Fibroblast of lung (primary cell): Measurements from ENCODE around the gene TDRD9. TPM values are rescaled to one million over a fixed set of nuclear protein-coding genes. Genes with fewer than 3 reads are reported as not detected.

Experiments used
- DNase-seq, 2 donors: peaks; one replicate each; pipeline versions ENCODE4 v3.0.0 to v3.0.0-alpha.2; 2010; ENCODE audit warnings: low read depth in 2 of 2
- H2AFZ ChIP-seq: 2 replicates; pipeline ENCODE4 v1.5.1; 2012; ENCODE audit warnings: low read length, control low read depth, inconsistent platforms
- H3K27ac ChIP-seq: 2 replicates; pipeline ENCODE4 v1.5.1; 2011; ENCODE audit warnings: low read length, control low read depth; ENCODE audit not compliant: insufficient read depth
- H3K27me3 ChIP-seq: 2 replicates; pipeline ENCODE4 v1.5.1; 2011; ENCODE audit warnings: mild to moderate bottlenecking, low read length; ENCODE audit not compliant: control insufficient read depth, insufficient read depth
- H3K36me3 ChIP-seq: 2 replicates; pipeline ENCODE4 v1.5.1; 2011; ENCODE audit warnings: low read length; ENCODE audit not compliant: control insufficient read depth, insufficient read depth
- H3K4me1 ChIP-seq: 2 replicates; pipeline ENCODE4 v1.5.1; 2011; ENCODE audit warnings: low read length; ENCODE audit not compliant: control insufficient read depth, insufficient read depth; ENCODE audit errors: extremely low read depth
- H3K4me2 ChIP-seq: 2 replicates; pipeline ENCODE4 v1.5.1; 2011; ENCODE audit warnings: low read length, control low read depth; ENCODE audit not compliant: insufficient read depth; ENCODE audit errors: extremely low read depth
- H3K4me3 ChIP-seq, 4 experiments: fragments of 200-600 bp in 1 of 4; sonication (generic) in 1 of 4; replicated peaks in 1 of 4; 2 replicates each; pipeline ENCODE4 v1.5.1; 2011 to 2016; ENCODE audit warnings: low read length in 4 of 4, low read depth in 3 of 4, mild to moderate bottlenecking in 3 of 4, control low read depth in 2 of 4, inconsistent platforms in 1 of 4, mixed read lengths in 1 of 4; ENCODE audit not compliant: insufficient read depth in 1 of 4; ENCODE audit errors: control extremely low read depth in 1 of 4
- H3K79me2 ChIP-seq: 2 replicates; pipeline ENCODE4 v1.5.1; 2012; ENCODE audit warnings: mild to moderate bottlenecking, low read length, inconsistent platforms; ENCODE audit not compliant: control insufficient read depth, insufficient read depth
- H3K9ac ChIP-seq: 2 replicates; pipeline ENCODE4 v1.5.1; 2011; ENCODE audit warnings: mild to moderate bottlenecking, low read length, control low read depth; ENCODE audit not compliant: insufficient read depth
- H3K9me3 ChIP-seq: 2 replicates; pipeline ENCODE4 v1.5.1; 2012; ENCODE audit warnings: low read depth, low read length; ENCODE audit not compliant: control insufficient read depth, insufficient read depth
- H4K20me1 ChIP-seq: 2 replicates; pipeline ENCODE4 v1.5.1; 2011; ENCODE audit warnings: low read length; ENCODE audit not compliant: control insufficient read depth, insufficient read depth; ENCODE audit errors: extremely low read depth
- EZH2 ChIP-seq: IDR thresholded peaks from 2 replicates; pipeline ENCODE4 v1.5.1; 2012; ENCODE audit warnings: low read length, control low read depth, mild to moderate bottlenecking; ENCODE audit errors: missing control alignments
- polyA plus RNA-seq, 2 donors: library from polyadenylated mRNA; depleted of rRNA in 1 of 2; stranded (reverse) in 1 of 2; unstranded in 1 of 2; fragments of >200 nt; gene quantifications; 2 replicates each; pipeline ENCODE4 v1.2.1, GENCODE V29; 2011 to 2012; ENCODE audit warnings: missing spikeins in 1 of 2
- total RNA-seq: library from RNA; depleted of rRNA; stranded (reverse); fragments of >200 nt; gene quantifications from 2 replicates; pipeline ENCODE4 v1.2.1, GENCODE V29; 2014
- TF ChIP-seq, protein P1 (sequence below), 2 donors: IDR thresholded peaks in 1 of 2; conservative IDR thresholded peaks in 1 of 2; 1 replicate in 1 of 2; 2 replicates in 1 of 2; pipeline ENCODE4 v1.5.1; 2011 to 2012; ENCODE audit warnings: low read length in 2 of 2, control low read depth in 1 of 2, inconsistent platforms in 1 of 2, low read depth in 1 of 2, mild to moderate bottlenecking in 1 of 2

The TDRD9 gene
- total and polyA plus RNA-seq, 2 donors (not counting 1 experiment from before 2014, with no cell fraction given) = 0.28 to 0.50 TPM

DNA sequence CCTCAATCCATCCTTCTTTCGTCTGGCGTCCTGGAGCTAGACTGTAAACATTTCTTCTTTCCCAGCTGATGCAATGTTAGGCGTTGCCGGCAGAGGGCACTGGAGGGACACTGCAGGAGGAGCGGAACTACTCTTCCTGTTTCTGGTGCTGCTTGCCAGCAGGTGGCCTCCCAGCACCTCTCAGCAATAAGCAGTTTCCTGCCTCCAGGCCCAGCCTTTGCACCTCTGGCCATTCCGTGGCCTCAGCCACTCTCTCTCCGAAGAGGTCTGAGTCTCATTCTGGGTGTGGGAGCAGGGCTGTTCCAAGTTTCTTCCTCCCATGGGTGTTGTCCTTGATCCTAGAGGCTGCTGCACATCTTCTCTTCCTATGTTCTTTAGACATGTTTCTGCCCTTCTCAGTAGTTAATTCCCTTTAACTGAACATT, 149.8 kb downstream of the TDRD9 start:
- Histone ChIP-seq H3K9ac (no peak overlapping the region), H3K4me3 (no peak overlapping the region), H3K4me2 (no peak overlapping the region), H3K27me3 (no peaks in the 10 kb centered on the region), H3K27ac (no peak overlapping the region), H3K79me2 (no peaks in the 10 kb centered on the region), H4K20me1 (no peaks in the 10 kb centered on the region), H3K36me3 (no peaks in the 10 kb centered on the region), H3K9me3 (no peaks in the 10 kb centered on the region), H2AFZ (no peak overlapping the region), H3K4me1 (no peaks in the 10 kb centered on the region)
- DNase-seq = peak; percentile 77 to 82
- TF ChIP-seq, protein P1, sequence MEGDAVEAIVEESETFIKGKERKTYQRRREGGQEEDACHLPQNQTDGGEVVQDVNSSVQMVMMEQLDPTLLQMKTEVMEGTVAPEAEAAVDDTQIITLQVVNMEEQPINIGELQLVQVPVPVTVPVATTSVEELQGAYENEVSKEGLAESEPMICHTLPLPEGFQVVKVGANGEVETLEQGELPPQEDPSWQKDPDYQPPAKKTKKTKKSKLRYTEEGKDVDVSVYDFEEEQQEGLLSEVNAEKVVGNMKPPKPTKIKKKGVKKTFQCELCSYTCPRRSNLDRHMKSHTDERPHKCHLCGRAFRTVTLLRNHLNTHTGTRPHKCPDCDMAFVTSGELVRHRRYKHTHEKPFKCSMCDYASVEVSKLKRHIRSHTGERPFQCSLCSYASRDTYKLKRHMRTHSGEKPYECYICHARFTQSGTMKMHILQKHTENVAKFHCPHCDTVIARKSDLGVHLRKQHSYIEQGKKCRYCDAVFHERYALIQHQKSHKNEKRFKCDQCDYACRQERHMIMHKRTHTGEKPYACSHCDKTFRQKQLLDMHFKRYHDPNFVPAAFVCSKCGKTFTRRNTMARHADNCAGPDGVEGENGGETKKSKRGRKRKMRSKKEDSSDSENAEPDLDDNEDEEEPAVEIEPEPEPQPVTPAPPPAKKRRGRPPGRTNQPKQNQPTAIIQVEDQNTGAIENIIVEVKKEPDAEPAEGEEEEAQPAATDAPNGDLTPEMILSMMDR (conservative IDR thresholded peaks at IDR 0.05 in 1 of 2, IDR thresholded peaks at IDR 0.05 in 1 of 2; ENCODE audit: low read depth in 1 of 2, low read length in 2 of 2) = peak; percentile 100
- TF ChIP-seq EZH2 = no peak

DNA sequence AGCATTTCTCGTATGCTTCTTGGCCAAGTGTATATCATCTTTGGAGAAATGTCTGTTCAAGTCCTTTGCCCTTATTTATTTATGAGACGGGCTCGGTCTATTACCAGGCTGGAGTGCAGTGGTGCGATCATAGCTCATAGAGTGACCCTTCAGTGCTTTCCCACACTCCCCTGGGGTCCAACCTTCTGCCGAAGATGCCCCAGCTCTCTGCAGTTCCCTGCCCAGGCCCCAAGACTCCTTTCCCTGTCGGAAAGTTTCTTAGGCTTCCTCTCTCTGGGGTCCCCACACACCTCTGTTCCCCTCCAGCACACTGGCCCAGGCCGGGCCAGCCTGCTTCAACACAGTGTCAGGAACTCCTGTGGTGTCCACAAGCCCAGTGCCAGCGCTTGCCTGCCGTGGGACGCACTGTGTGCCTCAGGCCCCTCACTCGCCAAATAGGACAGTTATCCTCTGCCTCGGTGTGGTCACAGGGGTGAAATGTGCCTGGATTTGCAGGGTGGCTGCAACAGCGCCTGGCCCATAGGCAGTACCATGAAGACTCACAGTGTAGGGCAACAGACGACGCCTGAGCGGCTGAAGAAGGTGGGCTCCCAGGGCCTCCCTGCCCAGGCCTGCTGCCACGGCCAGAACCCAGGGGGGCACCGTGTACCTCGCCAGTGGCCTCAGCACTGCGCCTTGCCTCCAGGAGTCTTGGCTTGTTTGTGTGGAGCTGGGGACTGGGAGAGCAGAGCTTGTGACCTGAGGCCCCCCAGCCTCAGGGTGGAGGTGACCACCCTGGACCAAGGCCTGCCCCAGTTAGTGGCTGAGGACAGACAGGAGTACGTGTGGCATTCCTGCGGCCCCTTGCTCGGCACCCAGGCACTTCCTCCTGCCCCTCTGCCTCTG, 152.4 kb downstream of the TDRD9 start:
- Histone ChIP-seq H3K27me3 (no peaks in the 10 kb centered on the region), H3K79me2 (no peaks in the 10 kb centered on the region), H3K9ac (no peak overlapping the region), H3K27ac (no peak overlapping the region), H3K4me3 (no peak overlapping the region), H2AFZ (no peak overlapping the region), H3K4me2 (no peak overlapping the region), H3K9me3 (no peaks in the 10 kb centered on the region), H4K20me1 (no peaks in the 10 kb centered on the region), H3K36me3 (no peaks in the 10 kb centered on the region), H3K4me1 (no peaks in the 10 kb centered on the region)
- no peak for DNase-seq
- no peak for TF ChIP-seq EZH2
- TF ChIP-seq, protein P1 (conservative IDR thresholded peaks at IDR 0.05 in 1 of 2, IDR thresholded peaks at IDR 0.05 in 1 of 2; ENCODE audit: low read depth in 1 of 2, low read length in 2 of 2) = no peak

- no peak overlapping the region for H3K4me2 ChIP-seq
- DNase-seq = no peak
- H3K4me3 ChIP-seq = no peak overlapping the region
- H3K27ac ChIP-seq = no peak overlapping the region
- no peaks in the 10 kb centered on the region for H3K79me2 ChIP-seq
- H2AFZ ChIP-seq = no peak overlapping the region
- no peaks in the 10 kb centered on the region for H3K9me3 ChIP-seq
- no peaks in the 10 kb centered on the region for H4K20me1 ChIP-seq
- H3K36me3 ChIP-seq = no peaks in the 10 kb centered on the region
- H3K27me3 ChIP-seq = no peaks in the 10 kb centered on the region
- no peaks in the 10 kb centered on the region for H3K4me1 ChIP-seq
- H3K9ac ChIP-seq = no peak overlapping the region
- TF ChIP-seq EZH2 = no peak
- TF ChIP-seq, protein P1 (conservative IDR thresholded peaks at IDR 0.05 in 1 of 2, IDR thresholded peaks at IDR 0.05 in 1 of 2; ENCODE audit: low read depth in 1 of 2, low read length in 2 of 2) = no peak
These were observed 153.1 kb downstream of the TDRD9 start for GRCh38 chr14:104081261-104081835.
